HEK293 (cell line): Measurements from ENCODE around the gene ISG20L2.

Experiments
- CTCF ChIA-PET: fragments of 350-600 bp; formaldehyde crosslinking; extraction: SDS; loops from one replicate; lab custom pipeline; 2021; ENCODE audit warnings: antibody characterized with exemption; lab: Yijun Ruan, JAX
- POLR2A ChIA-PET: fragments of 300-600 bp; formaldehyde crosslinking; extraction: SDS; loops from one replicate; lab custom pipeline; 2020; ENCODE audit warnings: antibody characterized with exemption, inconsistent platforms; lab: Yijun Ruan, JAX
- H3K27ac ChIP-seq: fragments of 200-500 bp; sonication (Bioruptor generic); 2 replicates; pipeline ENCODE4 v1.5.1; 2014; ENCODE audit warnings: low read depth, low read length, control low read depth, inconsistent platforms; ENCODE audit errors: extremely low read depth
- H3K36me3 ChIP-seq, 2 experiments: fragments of 200-500 bp in 1 of 2; sonication (Bioruptor generic) in 1 of 2; 1 replicate in 1 of 2; 2 replicates in 1 of 2; pipeline ENCODE4 v1.5.1; 2014 to 2017; ENCODE audit warnings: inconsistent platforms in 2 of 2, low read length in 2 of 2; ENCODE audit not compliant: control insufficient read depth in 2 of 2, insufficient read depth in 1 of 2
- H3K4me1 ChIP-seq: fragments of 200-500 bp; sonication (Bioruptor generic); 2 replicates; pipeline ENCODE4 v1.5.1; 2014; ENCODE audit warnings: mild to moderate bottlenecking, low read length, inconsistent platforms; ENCODE audit not compliant: control insufficient read depth, insufficient read depth
- H3K4me3 ChIP-seq: 2 replicates; pipeline ENCODE4 v1.5.1; 2011; ENCODE audit warnings: low read depth, mild to moderate bottlenecking, control low read depth, low read length, moderate library complexity
- H3K9me3 ChIP-seq: fragments of 200-500 bp; sonication (Bioruptor generic); 2 replicates; pipeline ENCODE4 v1.5.1; 2014; ENCODE audit warnings: low read depth, low read length, inconsistent platforms; ENCODE audit not compliant: control insufficient read depth, insufficient read depth
- GLI2 ChIP-seq: fragments of 450-650 bp; formaldehyde crosslinking; IDR thresholded peaks from 2 replicates; pipeline ENCODE4; 2017; ENCODE audit warnings: missing biosample characterization, missing genetic modification characterization, low read depth, borderline replicate concordance
- GLI4 ChIP-seq: fragments of 450-650 bp; formaldehyde crosslinking; IDR thresholded peaks from 2 replicates; pipeline ENCODE4 v1.5.1; 2016; ENCODE audit warnings: missing biosample characterization, missing genetic modification characterization
- GLIS1 ChIP-seq: fragments of 450-650 bp; formaldehyde crosslinking; IDR thresholded peaks from 2 replicates; pipeline ENCODE4 v1.5.1; 2016; ENCODE audit warnings: missing biosample characterization, missing genetic modification characterization
- GLIS2 ChIP-seq: fragments of 450-650 bp; formaldehyde crosslinking; IDR thresholded peaks from 2 replicates; pipeline ENCODE4 v1.5.1; 2016; ENCODE audit warnings: missing biosample characterization, missing genetic modification characterization
- IKZF3 ChIP-seq: fragments of 450-650 bp; IDR thresholded peaks from 2 replicates; pipeline ENCODE4 v1.5.0; 2018; ENCODE audit warnings: missing biosample characterization, mild to moderate bottlenecking, missing genetic modification characterization, moderate library complexity
- OVOL3 ChIP-seq: fragments of 450-650 bp; formaldehyde crosslinking; IDR thresholded peaks from 2 replicates; pipeline ENCODE4 v1.5.1; 2016; ENCODE audit warnings: missing biosample characterization, missing genetic modification characterization
- SETDB1 ChIP-seq: IDR thresholded peaks from one replicate; pipeline ENCODE4 v1.6.1; 2017; ENCODE audit warnings: mild to moderate bottlenecking, low read length, moderate library complexity, mixed read lengths; ENCODE audit not compliant: insufficient read length
- ZBTB1 ChIP-seq: fragments of 450-650 bp; formaldehyde crosslinking; IDR thresholded peaks from 2 replicates; pipeline ENCODE4 v1.5.1; 2016; ENCODE audit warnings: missing biosample characterization, missing genetic modification characterization
- ZNF157 ChIP-seq: fragments of 450-650 bp; formaldehyde crosslinking; IDR thresholded peaks from 2 replicates; pipeline ENCODE4 v1.5.1; 2016; ENCODE audit warnings: missing biosample characterization, missing genetic modification characterization
- ZNF214 ChIP-seq: fragments of 450-650 bp; formaldehyde crosslinking; IDR thresholded peaks from 2 replicates; pipeline ENCODE4 v1.5.1; 2017; ENCODE audit warnings: missing biosample characterization, mild to moderate bottlenecking, missing genetic modification characterization, borderline replicate concordance
- ZNF311 ChIP-seq: fragments of 450-650 bp; formaldehyde crosslinking; IDR thresholded peaks from 2 replicates; pipeline ENCODE4 v1.5.1; 2017; ENCODE audit warnings: missing biosample characterization, missing genetic modification characterization, borderline replicate concordance
- ZNF335 ChIP-seq: fragments of 450-650 bp; formaldehyde crosslinking; conservative IDR thresholded peaks from 2 replicates; pipeline ENCODE4 v1.5.1; 2016; ENCODE audit warnings: missing biosample characterization, missing genetic modification characterization
- ZNF350 ChIP-seq: fragments of 450-650 bp; formaldehyde crosslinking; IDR thresholded peaks from 2 replicates; pipeline ENCODE4 v1.5.0; 2017; ENCODE audit warnings: missing biosample characterization, mild to moderate bottlenecking, missing genetic modification characterization
- ZNF501 ChIP-seq: fragments of 450-650 bp; formaldehyde crosslinking; IDR thresholded peaks from 2 replicates; pipeline ENCODE4 v1.5.1; 2016; ENCODE audit warnings: missing biosample characterization, missing genetic modification characterization
- ZNF514 ChIP-seq: fragments of 450-650 bp; formaldehyde crosslinking; IDR thresholded peaks from 2 replicates; pipeline ENCODE4 v1.5.1; 2016; ENCODE audit warnings: missing biosample characterization, missing genetic modification characterization
- ZNF530 ChIP-seq: fragments of 450-650 bp; formaldehyde crosslinking; IDR thresholded peaks from 2 replicates; pipeline ENCODE4 v1.5.1; 2016; ENCODE audit warnings: low read depth, missing biosample characterization, missing genetic modification characterization
- ZNF548 ChIP-seq: fragments of 450-650 bp; formaldehyde crosslinking; IDR thresholded peaks from 2 replicates; pipeline ENCODE4 v1.5.1; 2016; ENCODE audit warnings: missing biosample characterization, missing genetic modification characterization
- ZNF600 ChIP-seq: fragments of 450-650 bp; formaldehyde crosslinking; IDR thresholded peaks from 2 replicates; pipeline ENCODE4 v1.5.1; 2016; ENCODE audit warnings: missing biosample characterization, missing genetic modification characterization
- ZNF621 ChIP-seq: fragments of 450-650 bp; formaldehyde crosslinking; IDR thresholded peaks from 2 replicates; pipeline ENCODE4 v1.5.1; 2017; ENCODE audit warnings: missing biosample characterization, missing genetic modification characterization
- ZNF624 ChIP-seq: fragments of 450-650 bp; formaldehyde crosslinking; IDR thresholded peaks from 2 replicates; pipeline ENCODE4 v1.5.1; 2017; ENCODE audit warnings: missing biosample characterization, missing genetic modification characterization
- ZNF791 ChIP-seq: fragments of 450-650 bp; formaldehyde crosslinking; IDR thresholded peaks from 2 replicates; pipeline ENCODE4 v1.5.1; 2016; ENCODE audit warnings: missing biosample characterization, missing genetic modification characterization
- TF ChIP-seq, protein P1 (sequence below): fragments of 450-650 bp; formaldehyde crosslinking; IDR thresholded peaks from 2 replicates; pipeline ENCODE4 v1.5.0; 2017; ENCODE audit warnings: missing biosample characterization, missing genetic modification characterization, borderline replicate concordance
- TF ChIP-seq, protein P2 (sequence below): fragments of 450-650 bp; formaldehyde crosslinking; IDR thresholded peaks from 2 replicates; pipeline ENCODE4 v1.5.1; 2016; ENCODE audit warnings: missing biosample characterization, missing genetic modification characterization
- TF ChIP-seq, protein P3 (sequence below): fragments of 450-650 bp; formaldehyde crosslinking; IDR thresholded peaks from 2 replicates; pipeline ENCODE4 v1.5.1; 2016; ENCODE audit warnings: missing biosample characterization, missing genetic modification characterization, low read depth
- TF ChIP-seq, protein P4 (sequence below): fragments of 450-650 bp; formaldehyde crosslinking; IDR thresholded peaks from 2 replicates; pipeline ENCODE4 v1.5.1; 2017; ENCODE audit warnings: missing biosample characterization, missing genetic modification characterization

ISG20L2 gene

DNA sequence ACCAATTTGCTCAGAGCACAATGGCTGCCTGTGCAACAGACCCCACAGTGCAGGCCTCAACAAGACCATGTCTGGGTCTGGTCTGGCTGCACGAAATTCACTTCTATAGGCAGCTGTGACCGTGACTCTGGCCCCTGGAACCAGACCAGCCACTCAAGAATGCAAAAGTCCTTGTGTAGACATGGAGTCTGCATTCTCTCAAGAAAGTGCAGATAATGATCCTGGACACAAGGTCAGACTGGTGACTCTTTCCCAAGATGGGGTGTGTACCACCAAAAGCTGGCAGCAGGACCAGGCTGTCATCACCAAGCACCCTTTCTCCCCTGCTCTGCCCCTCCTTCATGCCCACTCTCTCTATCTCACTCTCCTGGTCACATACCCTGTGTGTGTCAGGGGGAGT is 7.4 kb downstream of the ISG20L2 start:
- ChIA-PET CTCF (interaction anchor here (0.7 to 7.1 kb wide), 10 partner anchors 9 to 207 kb away, joined by 3 to 112 read pairs (median 4); partner anchors contain the start of gene CRABP2), POLR2A (interaction anchor here (0.7 to 1.7 kb wide), 3 partner anchors 20 to 32 kb away, joined by 3 to 10 read pairs (median 4); partner anchors contain the start of genes HDGF and MRPL24)
- TF ChIP-seq, protein P1, sequence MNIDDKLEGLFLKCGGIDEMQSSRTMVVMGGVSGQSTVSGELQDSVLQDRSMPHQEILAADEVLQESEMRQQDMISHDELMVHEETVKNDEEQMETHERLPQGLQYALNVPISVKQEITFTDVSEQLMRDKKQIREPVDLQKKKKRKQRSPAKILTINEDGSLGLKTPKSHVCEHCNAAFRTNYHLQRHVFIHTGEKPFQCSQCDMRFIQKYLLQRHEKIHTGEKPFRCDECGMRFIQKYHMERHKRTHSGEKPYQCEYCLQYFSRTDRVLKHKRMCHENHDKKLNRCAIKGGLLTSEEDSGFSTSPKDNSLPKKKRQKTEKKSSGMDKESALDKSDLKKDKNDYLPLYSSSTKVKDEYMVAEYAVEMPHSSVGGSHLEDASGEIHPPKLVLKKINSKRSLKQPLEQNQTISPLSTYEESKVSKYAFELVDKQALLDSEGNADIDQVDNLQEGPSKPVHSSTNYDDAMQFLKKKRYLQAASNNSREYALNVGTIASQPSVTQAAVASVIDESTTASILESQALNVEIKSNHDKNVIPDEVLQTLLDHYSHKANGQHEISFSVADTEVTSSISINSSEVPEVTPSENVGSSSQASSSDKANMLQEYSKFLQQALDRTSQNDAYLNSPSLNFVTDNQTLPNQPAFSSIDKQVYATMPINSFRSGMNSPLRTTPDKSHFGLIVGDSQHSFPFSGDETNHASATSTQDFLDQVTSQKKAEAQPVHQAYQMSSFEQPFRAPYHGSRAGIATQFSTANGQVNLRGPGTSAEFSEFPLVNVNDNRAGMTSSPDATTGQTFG (tag by site-specific recombination), result no peak
- TF ChIP-seq GLIS1 (tag by site-specific recombination) (no peak), ZNF530 (tag by site-specific recombination) (no peak), GLI2 (tag by site-specific recombination) (no peak), IKZF3 (no peak), ZNF335 (tag by site-specific recombination) (no peak), GLI4 (tag by site-specific recombination) (no peak)
- TF ChIP-seq, protein P2, sequence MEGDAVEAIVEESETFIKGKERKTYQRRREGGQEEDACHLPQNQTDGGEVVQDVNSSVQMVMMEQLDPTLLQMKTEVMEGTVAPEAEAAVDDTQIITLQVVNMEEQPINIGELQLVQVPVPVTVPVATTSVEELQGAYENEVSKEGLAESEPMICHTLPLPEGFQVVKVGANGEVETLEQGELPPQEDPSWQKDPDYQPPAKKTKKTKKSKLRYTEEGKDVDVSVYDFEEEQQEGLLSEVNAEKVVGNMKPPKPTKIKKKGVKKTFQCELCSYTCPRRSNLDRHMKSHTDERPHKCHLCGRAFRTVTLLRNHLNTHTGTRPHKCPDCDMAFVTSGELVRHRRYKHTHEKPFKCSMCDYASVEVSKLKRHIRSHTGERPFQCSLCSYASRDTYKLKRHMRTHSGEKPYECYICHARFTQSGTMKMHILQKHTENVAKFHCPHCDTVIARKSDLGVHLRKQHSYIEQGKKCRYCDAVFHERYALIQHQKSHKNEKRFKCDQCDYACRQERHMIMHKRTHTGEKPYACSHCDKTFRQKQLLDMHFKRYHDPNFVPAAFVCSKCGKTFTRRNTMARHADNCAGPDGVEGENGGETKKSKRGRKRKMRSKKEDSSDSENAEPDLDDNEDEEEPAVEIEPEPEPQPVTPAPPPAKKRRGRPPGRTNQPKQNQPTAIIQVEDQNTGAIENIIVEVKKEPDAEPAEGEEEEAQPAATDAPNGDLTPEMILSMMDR (tag by site-specific recombination), result no peak
- TF ChIP-seq, protein P3, sequence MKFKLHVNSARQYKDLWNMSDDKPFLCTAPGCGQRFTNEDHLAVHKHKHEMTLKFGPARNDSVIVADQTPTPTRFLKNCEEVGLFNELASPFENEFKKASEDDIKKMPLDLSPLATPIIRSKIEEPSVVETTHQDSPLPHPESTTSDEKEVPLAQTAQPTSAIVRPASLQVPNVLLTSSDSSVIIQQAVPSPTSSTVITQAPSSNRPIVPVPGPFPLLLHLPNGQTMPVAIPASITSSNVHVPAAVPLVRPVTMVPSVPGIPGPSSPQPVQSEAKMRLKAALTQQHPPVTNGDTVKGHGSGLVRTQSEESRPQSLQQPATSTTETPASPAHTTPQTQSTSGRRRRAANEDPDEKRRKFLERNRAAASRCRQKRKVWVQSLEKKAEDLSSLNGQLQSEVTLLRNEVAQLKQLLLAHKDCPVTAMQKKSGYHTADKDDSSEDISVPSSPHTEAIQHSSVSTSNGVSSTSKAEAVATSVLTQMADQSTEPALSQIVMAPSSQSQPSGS (tag by site-specific recombination), result no peak
- TF ChIP-seq, protein P4, sequence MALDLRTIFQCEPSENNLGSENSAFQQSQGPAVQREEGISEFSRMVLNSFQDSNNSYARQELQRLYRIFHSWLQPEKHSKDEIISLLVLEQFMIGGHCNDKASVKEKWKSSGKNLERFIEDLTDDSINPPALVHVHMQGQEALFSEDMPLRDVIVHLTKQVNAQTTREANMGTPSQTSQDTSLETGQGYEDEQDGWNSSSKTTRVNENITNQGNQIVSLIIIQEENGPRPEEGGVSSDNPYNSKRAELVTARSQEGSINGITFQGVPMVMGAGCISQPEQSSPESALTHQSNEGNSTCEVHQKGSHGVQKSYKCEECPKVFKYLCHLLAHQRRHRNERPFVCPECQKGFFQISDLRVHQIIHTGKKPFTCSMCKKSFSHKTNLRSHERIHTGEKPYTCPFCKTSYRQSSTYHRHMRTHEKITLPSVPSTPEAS (tag by site-specific recombination), result no peak
- peaks cover 7 to 62% of the 10 kb centered on the region in 2 experiments; a peak in 2 of 3 replicates for H3K36me3 ChIP-seq
- H3K4me1 ChIP-seq, result no peaks in the 10 kb centered on the region
- H3K9me3 ChIP-seq, result no peaks in the 10 kb centered on the region
- no peak overlapping the region for H3K27ac ChIP-seq
- no peak overlapping the region for H3K4me3 ChIP-seq

DNA sequence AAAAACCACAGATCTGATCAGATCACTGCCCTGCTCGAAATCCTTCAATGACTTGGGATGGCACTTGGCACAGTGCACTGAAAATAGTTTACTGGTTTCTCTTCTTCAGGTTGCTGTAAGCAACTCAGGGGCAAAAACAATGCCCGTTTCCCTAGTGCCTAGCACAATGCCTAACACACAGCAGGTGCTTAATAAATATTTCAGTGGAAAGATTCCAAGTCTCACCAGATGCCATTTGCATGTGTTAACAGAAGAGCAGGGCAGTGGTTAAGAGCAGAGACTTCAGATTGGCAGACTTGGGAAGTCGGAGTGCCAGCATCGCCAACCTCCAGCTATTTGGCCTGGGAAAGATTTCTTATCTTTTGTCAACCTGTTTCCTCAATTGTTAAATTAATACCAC is 11.2 kb downstream of the ISG20L2 start:
- no peaks in the 10 kb centered on the region for H3K9me3 ChIP-seq
- H3K4me3 ChIP-seq, result no peak overlapping the region
- CTCF ChIA-PET, result interaction anchor here (0.6 to 7.1 kb wide), 8 partner anchors 9 to 103 kb away, joined by 3 to 112 read pairs (median 3); partner anchors contain the start of genes CRABP2, HAPLN2 and METTL25B
- H3K4me1 ChIP-seq, result no peaks in the 10 kb centered on the region
- peaks cover 3 to 35% of the 10 kb centered on the region in 2 experiments; a peak in 2 of 3 replicates for H3K36me3 ChIP-seq
- no peak overlapping the region for H3K27ac ChIP-seq
- TF ChIP-seq ZNF548 (tag by site-specific recombination) (no peak), ZNF501 (tag by site-specific recombination) (no peak), OVOL3 (tag by site-specific recombination) (no peak), ZNF624 (tag by site-specific recombination) (no peak), ZNF791 (no peak), GLIS2 (no peak), ZNF621 (tag by site-specific recombination) (no peak), ZNF350 (tag by site-specific recombination) (no peak), ZNF600 (no peak), SETDB1 (no peak), ZNF311 (tag by site-specific recombination) (no peak), ZNF214 (tag by site-specific recombination) (no peak), ZNF514 (no peak), ZNF157 (tag by site-specific recombination) (no peak), ZBTB1 (tag by site-specific recombination) (no peak)
- TF ChIP-seq, protein P1 (tag by site-specific recombination), result no peak
- POLR2A ChIA-PET, result no interaction called here
